Parathyroid adenoma (tissue), 2 donors: ENCODE results near the gene ALAS1.

Experiments
- H2AFZ ChIP-seq: fragments of 300-600 bp; sonication (generic); one replicate; pipeline ENCODE4 v1.7.0; 2017; ENCODE audit warnings: antibody characterized with exemption, mild to moderate bottlenecking
- H3K27ac ChIP-seq: fragments of 300-600 bp; sonication (generic); one replicate; pipeline ENCODE4 v1.7.0; 2017
- H3K27me3 ChIP-seq: fragments of 300-600 bp; sonication (generic); one replicate; pipeline ENCODE4 v1.7.0; 2017; ENCODE audit warnings: low read length; ENCODE audit not compliant: control insufficient read depth, insufficient read depth
- H3K36me3 ChIP-seq: fragments of 300-600 bp; sonication (generic); one replicate; pipeline ENCODE4 v1.7.0; 2017; ENCODE audit warnings: low read length; ENCODE audit not compliant: control insufficient read depth, insufficient read depth
- H3K4me1 ChIP-seq: fragments of 300-600 bp; sonication (generic); one replicate; pipeline ENCODE4 v1.7.0; 2017; ENCODE audit warnings: control low read depth
- H3K4me2 ChIP-seq: fragments of 300-600 bp; sonication (generic); one replicate; pipeline ENCODE4 v1.7.0; 2017; ENCODE audit warnings: low read length
- H3K4me3 ChIP-seq: fragments of 300-600 bp; sonication (generic); one replicate; pipeline ENCODE4 v1.7.0; 2017; ENCODE audit warnings: low read depth, low read length
- H3K79me2 ChIP-seq: fragments of 300-600 bp; sonication (generic); one replicate; pipeline ENCODE4 v1.7.0; 2017; ENCODE audit warnings: control low read depth
- H3K9ac ChIP-seq: fragments of 300-600 bp; sonication (generic); one replicate; pipeline ENCODE4 v1.7.0; 2017; ENCODE audit warnings: mild to moderate bottlenecking
- H3K9me3 ChIP-seq: fragments of 300-600 bp; sonication (generic); one replicate; pipeline ENCODE4 v1.7.0; 2017; ENCODE audit warnings: low read length; ENCODE audit not compliant: control insufficient read depth
- CTCF ChIP-seq: fragments of 300-600 bp; sonication (generic); IDR thresholded peaks from one replicate; pipeline ENCODE4 v1.7.0; 2017; ENCODE audit warnings: antibody characterized with exemption, mild to moderate bottlenecking
- donor health status: primary hyperparathyroidism.

Gene ALAS1

GRCh38 chr3:52232279-52233107, 34.5 kb downstream of the ALAS1 start:
- H3K4me1 ChIP-seq = peaks cover 4% of the 10 kb centered on the region
- no peak for TF ChIP-seq CTCF

GRCh38 chr3:52233108-52233591, 35.2 kb downstream of the ALAS1 start:
- peaks cover 11% of the 10 kb centered on the region for H3K4me1 ChIP-seq
- no peak overlapping the region for H3K9ac ChIP-seq
- TF ChIP-seq CTCF = no peak
- no peaks in the 10 kb centered on the region for H3K27me3 ChIP-seq
- H3K4me2 ChIP-seq = no peak overlapping the region
- H2AFZ ChIP-seq = no peak overlapping the region
- H3K79me2 ChIP-seq = no peaks in the 10 kb centered on the region
- no peak overlapping the region for H3K27ac ChIP-seq
- H3K4me3 ChIP-seq = no peak overlapping the region
- H3K9me3 ChIP-seq = no peaks in the 10 kb centered on the region
- no peaks in the 10 kb centered on the region for H3K36me3 ChIP-seq

More at GRCh38 chr3:52232279-52233107, 34.5 kb downstream of the ALAS1 start:
- H3K9ac ChIP-seq = no peak overlapping the region
- H3K4me2 ChIP-seq = no peak overlapping the region
- H3K27me3 ChIP-seq = no peaks in the 10 kb centered on the region
- no peaks in the 10 kb centered on the region for H3K79me2 ChIP-seq
- no peak overlapping the region for H3K4me3 ChIP-seq
- no peak overlapping the region for H2AFZ ChIP-seq
- no peaks in the 10 kb centered on the region for H3K36me3 ChIP-seq
- no peak overlapping the region for H3K27ac ChIP-seq
- no peaks in the 10 kb centered on the region for H3K9me3 ChIP-seq

- peaks cover 15% of the 10 kb centered on the region for H3K4me1 ChIP-seq
- H3K4me2 ChIP-seq = no peak overlapping the region
- TF ChIP-seq CTCF = no peak
- H3K36me3 ChIP-seq = no peaks in the 10 kb centered on the region
- H3K4me3 ChIP-seq = no peak overlapping the region
- H3K79me2 ChIP-seq = no peaks in the 10 kb centered on the region
- H2AFZ ChIP-seq = no peak overlapping the region
- no peaks in the 10 kb centered on the region for H3K9me3 ChIP-seq
- no peaks in the 10 kb centered on the region for H3K27me3 ChIP-seq
- H3K9ac ChIP-seq = no peak overlapping the region
- no peak overlapping the region for H3K27ac ChIP-seq
Observed at GRCh38 chr3:52233968-52234367, 36.0 kb downstream of the ALAS1 start.

GRCh38 chr3:52234516-52235447, 36.8 kb downstream of the ALAS1 start:
- TF ChIP-seq CTCF = no peak
- Histone ChIP-seq H3K9me3 (no peaks in the 10 kb centered on the region), H3K9ac (no peak overlapping the region), H2AFZ (no peak overlapping the region), H3K4me1 (peaks cover 16% of the 10 kb centered on the region), H3K36me3 (no peaks in the 10 kb centered on the region), H3K4me2 (no peak overlapping the region), H3K27me3 (no peaks in the 10 kb centered on the region), H3K79me2 (no peaks in the 10 kb centered on the region), H3K4me3 (no peak overlapping the region), H3K27ac (no peak overlapping the region)
